SIG-M5 treated with dmso at 0.1 percent for 504 hours (cell line): ENCODE results near the gene EGFR.
A peak's percentile ranks its signal among the peaks of the same experiment; 100 is the strongest.
"Not testable (repeated sequence)": the region's sequence is repeated elsewhere in the genome, so short reads cannot be mapped to it uniquely, and the experiment has no call there.

Experiments used
- DNase-seq: peaks from one replicate; lab custom pipeline; 2025; ENCODE audit not compliant: unreplicated experiment; lab: John Stamatoyannopoulos, UW

The EGFR gene

GRCh38 chr7:55034776-55035175, 16.0 kb downstream of the EGFR start:
- DNase-seq = no peak

- DNase-seq = not testable (repeated sequence)
Observed at GRCh38 chr7:55035410-55035809, 16.6 kb downstream of the EGFR start.

- no peak for DNase-seq
Observed at GRCh38 chr7:55036950-55037736, 18.3 kb downstream of the EGFR start.

- DNase-seq = no peak
Observed at GRCh38 chr7:55043691-55044370, 25.0 kb downstream of the EGFR start.

GRCh38 chr7:55044371-55044717, 25.5 kb downstream of the EGFR start:
- DNase-seq = no peak

- no peak for DNase-seq
Observed at GRCh38 chr7:55044791-55045190, 26.0 kb downstream of the EGFR start.

- DNase-seq = no peak
Observed at GRCh38 chr7:55046582-55047342, 27.9 kb downstream of the EGFR start.

GRCh38 chr7:55048221-55048859, 29.5 kb downstream of the EGFR start:
- no peak for DNase-seq

- DNase-seq = no peak
Observed at GRCh38 chr7:55050281-55050680, 31.5 kb downstream of the EGFR start.

- DNase-seq = no peak
Observed at GRCh38 chr7:55052081-55052480, 33.3 kb downstream of the EGFR start.

GRCh38 chr7:55052741-55053427, 34.1 kb downstream of the EGFR start:
- DNase-seq = no peak

- no peak for DNase-seq
Observed at GRCh38 chr7:55053651-55054571, 35.1 kb downstream of the EGFR start.

- DNase-seq = no peak
Observed at GRCh38 chr7:55054758-55055157, 35.9 kb downstream of the EGFR start.

GRCh38 chr7:55055479-55055878, 36.7 kb downstream of the EGFR start:
- peak; percentile 5 for DNase-seq

- DNase-seq = no peak
Observed at GRCh38 chr7:55056068-55056467, 37.3 kb downstream of the EGFR start.

- no peak for DNase-seq
Observed at GRCh38 chr7:55056577-55057480, 38.0 kb downstream of the EGFR start.

GRCh38 chr7:55058314-55058713, 39.5 kb downstream of the EGFR start:
- DNase-seq = no peak

- no peak for DNase-seq
Observed at GRCh38 chr7:55059021-55059420, 40.2 kb downstream of the EGFR start.

- no peak for DNase-seq
Observed at GRCh38 chr7:55060085-55060484, 41.3 kb downstream of the EGFR start.
